IMR-90 (cell line): Measurements from ENCODE around the gene CDC42EP3.

ENCODE experiments used
- CHD1 ChIP-seq: IDR thresholded peaks from 2 replicates; pipeline ENCODE4 v1.6.1; 2012; ENCODE audit warnings: low read depth, low read length, improper control_type of control experiment
- MXI1 ChIP-seq: IDR thresholded peaks from 2 replicates; pipeline ENCODE4 v1.6.1; 2012; ENCODE audit warnings: low read depth, mild to moderate bottlenecking, low read length, moderate library complexity, borderline replicate concordance
- POLR2A ChIP-seq: IDR thresholded peaks from 2 replicates; pipeline ENCODE4 v1.6.1; 2012; ENCODE audit warnings: mild to moderate bottlenecking, low read depth, low read length
- RCOR1 ChIP-seq: IDR thresholded peaks from 2 replicates; pipeline ENCODE4 v1.6.1; 2012; ENCODE audit warnings: mild to moderate bottlenecking, low read length, improper control_type of control experiment; ENCODE audit not compliant: insufficient replicate concordance
- TF ChIP-seq, protein P1 (sequence below): conservative IDR thresholded peaks from 2 replicates; pipeline ENCODE4 v1.5.1; 2012; ENCODE audit warnings: mild to moderate bottlenecking, low read depth, low read length, improper control_type of control experiment

DNA sequence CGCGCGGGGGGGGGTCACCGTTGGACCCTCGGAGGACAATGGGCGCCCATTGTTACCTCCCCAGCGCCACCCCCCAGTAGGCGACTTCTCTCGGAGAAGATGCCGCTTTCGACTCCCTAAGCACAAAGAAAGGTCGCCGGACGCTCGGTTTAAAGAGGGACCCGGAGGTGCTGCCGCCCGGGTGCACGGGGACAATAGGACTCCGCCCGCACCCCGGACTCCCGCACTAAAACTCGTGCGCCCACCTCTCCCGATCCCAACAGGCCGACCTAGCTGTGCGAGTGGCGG lies 318 bp upstream of the CDC42EP3 start:
- TF ChIP-seq, protein P1, sequence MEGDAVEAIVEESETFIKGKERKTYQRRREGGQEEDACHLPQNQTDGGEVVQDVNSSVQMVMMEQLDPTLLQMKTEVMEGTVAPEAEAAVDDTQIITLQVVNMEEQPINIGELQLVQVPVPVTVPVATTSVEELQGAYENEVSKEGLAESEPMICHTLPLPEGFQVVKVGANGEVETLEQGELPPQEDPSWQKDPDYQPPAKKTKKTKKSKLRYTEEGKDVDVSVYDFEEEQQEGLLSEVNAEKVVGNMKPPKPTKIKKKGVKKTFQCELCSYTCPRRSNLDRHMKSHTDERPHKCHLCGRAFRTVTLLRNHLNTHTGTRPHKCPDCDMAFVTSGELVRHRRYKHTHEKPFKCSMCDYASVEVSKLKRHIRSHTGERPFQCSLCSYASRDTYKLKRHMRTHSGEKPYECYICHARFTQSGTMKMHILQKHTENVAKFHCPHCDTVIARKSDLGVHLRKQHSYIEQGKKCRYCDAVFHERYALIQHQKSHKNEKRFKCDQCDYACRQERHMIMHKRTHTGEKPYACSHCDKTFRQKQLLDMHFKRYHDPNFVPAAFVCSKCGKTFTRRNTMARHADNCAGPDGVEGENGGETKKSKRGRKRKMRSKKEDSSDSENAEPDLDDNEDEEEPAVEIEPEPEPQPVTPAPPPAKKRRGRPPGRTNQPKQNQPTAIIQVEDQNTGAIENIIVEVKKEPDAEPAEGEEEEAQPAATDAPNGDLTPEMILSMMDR = no peak
- no peak for TF ChIP-seq CHD1
- no peak for TF ChIP-seq RCOR1
- no peak for TF ChIP-seq POLR2A
- no peak for TF ChIP-seq MXI1
